Activated CD8-positive, alpha-beta memory T cell treated with anti-CD3 and anti-CD28 coated beads for 48 hours (primary cell): Measurements from ENCODE around the gene PLD1.
"Not testable (repeated sequence)": the region's sequence is repeated elsewhere in the genome, so short reads cannot be mapped to it uniquely, and the experiment has no call there.

ENCODE experiments used
- DNase-seq, 3 experiments: peaks; one replicate each; pipeline ENCODE4 v3.0.0-alpha.2; 2020; ENCODE audit warnings: low read depth in 2 of 3, low spot score in 2 of 3

The PLD1 gene

GRCh38 chr3:171565481-171566058 is 244.7 kb downstream of the PLD1 start:
- no peak for DNase-seq

- DNase-seq = no peak
These were observed 245.4 kb downstream of the PLD1 start for GRCh38 chr3:171564748-171565480.

GRCh38 chr3:171563298-171563697 is 247.0 kb downstream of the PLD1 start:
- no peak for DNase-seq

GRCh38 chr3:171562459-171562858 is 247.8 kb downstream of the PLD1 start:
- DNase-seq = not testable (repeated sequence)

- DNase-seq = no peak
These were observed 248.5 kb downstream of the PLD1 start for GRCh38 chr3:171561596-171562323.

- DNase-seq = no peak
These were observed 250.7 kb downstream of the PLD1 start for GRCh38 chr3:171559586-171559985.

GRCh38 chr3:171558188-171558696 is 252.0 kb downstream of the PLD1 start:
- no peak for DNase-seq

GRCh38 chr3:171557173-171557572 is 253.1 kb downstream of the PLD1 start:
- no peak for DNase-seq

- DNase-seq = no peak
These were observed 253.6 kb downstream of the PLD1 start for GRCh38 chr3:171556574-171557145.

GRCh38 chr3:171556148-171556547 is 254.1 kb downstream of the PLD1 start:
- DNase-seq = no peak

- DNase-seq = no peak
These were observed 257.2 kb downstream of the PLD1 start for GRCh38 chr3:171553086-171553485.

- DNase-seq = no peak
These were observed 257.8 kb downstream of the PLD1 start for GRCh38 chr3:171552531-171552930.

- no peak for DNase-seq
These were observed 259.0 kb downstream of the PLD1 start for GRCh38 chr3:171551296-171551695.
